Heart left ventricle (tissue), 13 donors: ENCODE measurements around the gene SHROOM2.

Experiments
- CTCF ChIP-seq, 12 donors: fragments of 200-600 bp; sonication (generic) in 4 of 12; IDR thresholded peaks; one replicate each; pipeline versions ENCODE4 v1.5.0 to v1.8.0; 2018 to 2022; ENCODE audit warnings: antibody characterized with exemption in 12 of 12, mild to moderate bottlenecking in 5 of 12
- POLR2A ChIP-seq, 2 donors: fragments of 450-650 bp; IDR thresholded peaks; one replicate each; pipeline ENCODE4 v1.6.1; 2017; ENCODE audit warnings: antibody characterized with exemption in 2 of 2, mild to moderate bottlenecking in 2 of 2, moderate library complexity in 2 of 2
- donor health status: ischemic (EF 13 %, LVEDD 7.1; RV severe dilation, severe dysfunction).
- donor health status: DM: no; HTN: yes; CAD: no.
- donor health status: DM: no; HTN: no; CAD: no.
- donor health status: ischemic (EF 25% LVEDD 6.9; RV normal size, moderate dysfunction).
- donor health status: ischemic (EF 25% LVEDD 5.7; RV mildly dilated, moderate dysfunction).
- donor health status: ischemic (EF 35%, LVEDD 5.7; RV mildly dilated, moderate dysfunction).
- donor health status: nonischemic (EF 11% LVEDD 7.7; RV severe dilation, severe dysfunction).
- donor health status: DM: yes; HTN: yes; CAD: no.
- donor health status: PGD.
- donor health status: ischemic (EF 29% LVEDD 5.4; RV normal size, mild dysfunction).
- donor health status: nonischemic (EF 23%, LVEDD 6.1; RV moderate dilation, normal function).

- TF ChIP-seq CTCF (IDR thresholded peaks at IDR 0.05) (no peak), POLR2A (IDR thresholded peaks at IDR 0.05) (no peak)
These were observed 71.6 kb downstream of the SHROOM2 start for GRCh38 chrX:9857575-9858474.
